HCEC 1CT (cell line): ENCODE measurements around the gene SUPV3L1.
"Not testable (repeated sequence)": the region's sequence is repeated elsewhere in the genome, so short reads cannot be mapped to it uniquely, and the experiment has no call there.

Experiments used
- DNase-seq: peaks from one replicate; pipeline ENCODE4 v3.0.0-alpha.2; 2017

SUPV3L1 gene

GRCh38 chr10:69179743-69180524 lies at the start of gene SUPV3L1:
SUPV3L1 (plus strand) TSS chr10:69180234; CDS start chr10:69180292, 58 bp downstream.
- peak; percentile 97 for DNase-seq

GRCh38 chr10:69130251-69130650 lies 49.8 kb upstream of the SUPV3L1 start:
- DNase-seq: no peak

- no peak for DNase-seq
Observed at GRCh38 chr10:69139961-69140360, 40.1 kb upstream of the SUPV3L1 start.

- DNase-seq: no peak
Observed at GRCh38 chr10:69141304-69141703, 38.7 kb upstream of the SUPV3L1 start.

GRCh38 chr10:69142074-69142473 lies 38.0 kb upstream of the SUPV3L1 start:
- DNase-seq: not testable (repeated sequence)

- DNase-seq: no peak
Observed at GRCh38 chr10:69142983-69143382, 37.1 kb upstream of the SUPV3L1 start.

- no peak for DNase-seq
Observed at GRCh38 chr10:69145329-69145728, 34.7 kb upstream of the SUPV3L1 start.

- DNase-seq: no peak
Observed at GRCh38 chr10:69145864-69146263, 34.2 kb upstream of the SUPV3L1 start.

GRCh38 chr10:69146759-69147158 lies 33.3 kb upstream of the SUPV3L1 start:
- peak; percentile 30 for DNase-seq

- no peak for DNase-seq
Observed at GRCh38 chr10:69151984-69152383, 28.1 kb upstream of the SUPV3L1 start.

- no peak for DNase-seq
Observed at GRCh38 chr10:69153227-69153626, 26.8 kb upstream of the SUPV3L1 start.

- DNase-seq: peak; percentile 47
Observed at GRCh38 chr10:69160809-69161241, 19.2 kb upstream of the SUPV3L1 start.

- DNase-seq: no peak
Observed at GRCh38 chr10:69168493-69168892, 11.5 kb upstream of the SUPV3L1 start.

GRCh38 chr10:69172241-69172982 lies 7.6 kb upstream of the SUPV3L1 start:
- DNase-seq: no peak

- DNase-seq: not testable (repeated sequence)
Observed at GRCh38 chr10:69175326-69175725, 4.7 kb upstream of the SUPV3L1 start.

GRCh38 chr10:69176823-69177222 lies 3.2 kb upstream of the SUPV3L1 start:
- no peak for DNase-seq

GRCh38 chr10:69179089-69179742 lies 818 bp upstream of the SUPV3L1 start:
- DNase-seq: no peak

- no peak for DNase-seq
Observed at GRCh38 chr10:69180525-69181204, 631 bp downstream of the SUPV3L1 start.

GRCh38 chr10:69181433-69181832 lies 1.4 kb downstream of the SUPV3L1 start:
- DNase-seq: no peak

GRCh38 chr10:69182005-69182404 lies 2.0 kb downstream of the SUPV3L1 start:
- no peak for DNase-seq

- DNase-seq: no peak
Observed at GRCh38 chr10:69186524-69186923, 6.5 kb downstream of the SUPV3L1 start.

GRCh38 chr10:69201045-69201444 lies 21.0 kb downstream of the SUPV3L1 start:
- no peak for DNase-seq

- DNase-seq: no peak
Observed at GRCh38 chr10:69202332-69202731, 22.3 kb downstream of the SUPV3L1 start.
